B cell (primary cell): ENCODE measurements around the gene SEZ6L2.

ENCODE experiments used
- CTCF ChIP-seq: fragments of 200-600 bp; IDR thresholded peaks from one replicate; pipeline ENCODE4 v1.8.0; 2022; ENCODE audit warnings: antibody characterized with exemption, mild to moderate bottlenecking
- EZH2 ChIP-seq: IDR thresholded peaks from 2 replicates; pipeline ENCODE4 v1.6.1; 2012; ENCODE audit warnings: borderline replicate concordance, low read depth, mild to moderate bottlenecking, moderate library complexity, low read length; ENCODE audit not compliant: insufficient read depth, poor library complexity, severe bottlenecking

GRCh38 chr16:29927070-29927905, 27.9 kb upstream of the SEZ6L2 start:
- TF ChIP-seq CTCF (no peak), EZH2 (no peak)
